ENCODE results near the gene TXNRD2.

GRCh38 chr22:19869497-19870152 lies 72.0 kb downstream of the TXNRD2 start:
- no peak for TF ChIP-seq CTCF (IDR thresholded peaks at IDR 0.05)
- no peak for TF ChIP-seq POLR2A (IDR thresholded peaks at IDR 0.05)

Measured in right lobe of liver (tissue), 4 donors.